HG03159 (cell line): ENCODE measurements around the gene AFAP1.

ENCODE experiments used
- ATAC-seq: cut with Tn5 transposase; IDR thresholded peaks from one replicate; pipeline ENCODE4 v1.9.1; 2021; ENCODE audit warnings: mild to moderate bottlenecking, moderate library complexity; ENCODE audit not compliant: unreplicated experiment

AFAP1 gene

DNA sequence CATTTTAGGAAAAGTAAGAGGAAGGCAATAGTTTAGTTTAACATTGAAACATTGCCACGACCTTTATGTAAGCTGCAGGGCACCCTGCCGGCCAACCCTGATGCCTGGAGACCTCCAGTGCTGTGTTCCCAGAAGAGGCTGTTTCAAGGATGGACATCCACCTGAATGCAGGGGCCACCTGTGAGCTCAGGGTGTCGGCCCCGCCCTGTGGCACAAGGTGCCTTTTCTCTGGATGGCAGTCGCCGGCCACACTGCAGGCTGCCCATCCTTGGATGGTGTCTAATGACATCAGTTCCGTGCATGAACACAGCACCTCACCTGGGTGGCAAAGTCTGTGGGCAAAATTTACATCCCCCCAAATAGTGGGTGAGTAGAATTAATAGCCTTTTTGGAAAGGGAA is 180.0 kb downstream of the AFAP1 start:
- ATAC-seq = no peak

GRCh38 chr4:7759216-7759615 is 180.4 kb downstream of the AFAP1 start:
- no peak for ATAC-seq

- ATAC-seq = no peak
Observed at GRCh38 chr4:7758476-7758875, 181.2 kb downstream of the AFAP1 start.

DNA sequence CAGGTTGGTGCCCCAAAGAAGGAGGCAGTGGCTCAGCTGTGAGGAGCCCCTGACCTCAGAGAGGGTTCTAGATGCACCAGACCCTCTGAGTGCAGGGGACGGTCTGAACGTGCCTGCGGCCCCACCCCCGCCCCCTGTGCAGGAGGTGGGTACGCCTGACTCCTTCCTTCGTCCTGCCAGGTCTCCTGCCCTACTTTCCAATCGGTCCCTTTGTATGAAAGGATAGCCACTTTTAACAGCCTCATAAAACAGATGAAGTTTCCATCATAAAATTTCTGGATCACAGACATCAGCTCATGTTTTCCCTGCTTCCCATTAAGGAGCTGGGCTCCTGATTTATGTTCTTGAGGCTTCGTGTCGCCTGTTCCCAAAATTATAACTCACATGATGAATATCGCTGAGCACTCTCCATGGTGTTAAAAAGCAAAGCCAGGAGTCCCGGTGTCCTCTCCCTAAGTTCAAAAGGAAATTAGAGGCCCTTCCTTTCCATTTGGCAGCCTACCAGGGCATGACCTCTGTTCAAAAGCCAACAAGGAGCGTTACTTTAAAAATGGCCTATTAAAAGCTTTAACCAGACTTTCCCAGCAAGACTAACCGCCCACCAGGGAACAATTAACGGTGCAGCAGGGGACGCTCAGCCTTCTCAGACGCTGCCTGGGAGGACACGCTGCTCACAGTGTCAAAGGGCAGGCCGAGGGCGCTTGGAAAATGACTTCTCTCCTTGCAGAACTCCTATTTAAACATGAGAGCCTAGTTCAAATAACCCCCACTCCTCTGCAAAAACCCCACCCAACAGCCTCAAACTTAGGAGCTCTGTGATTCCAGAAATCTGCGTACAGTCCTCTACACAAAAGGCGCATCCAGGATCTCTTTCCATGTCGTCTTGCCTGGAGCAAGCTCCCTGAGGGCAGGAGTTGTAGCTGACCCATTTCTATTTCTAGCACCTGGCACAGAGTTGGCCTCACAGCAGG is 181.9 kb downstream of the AFAP1 start:
- no peak for ATAC-seq

DNA sequence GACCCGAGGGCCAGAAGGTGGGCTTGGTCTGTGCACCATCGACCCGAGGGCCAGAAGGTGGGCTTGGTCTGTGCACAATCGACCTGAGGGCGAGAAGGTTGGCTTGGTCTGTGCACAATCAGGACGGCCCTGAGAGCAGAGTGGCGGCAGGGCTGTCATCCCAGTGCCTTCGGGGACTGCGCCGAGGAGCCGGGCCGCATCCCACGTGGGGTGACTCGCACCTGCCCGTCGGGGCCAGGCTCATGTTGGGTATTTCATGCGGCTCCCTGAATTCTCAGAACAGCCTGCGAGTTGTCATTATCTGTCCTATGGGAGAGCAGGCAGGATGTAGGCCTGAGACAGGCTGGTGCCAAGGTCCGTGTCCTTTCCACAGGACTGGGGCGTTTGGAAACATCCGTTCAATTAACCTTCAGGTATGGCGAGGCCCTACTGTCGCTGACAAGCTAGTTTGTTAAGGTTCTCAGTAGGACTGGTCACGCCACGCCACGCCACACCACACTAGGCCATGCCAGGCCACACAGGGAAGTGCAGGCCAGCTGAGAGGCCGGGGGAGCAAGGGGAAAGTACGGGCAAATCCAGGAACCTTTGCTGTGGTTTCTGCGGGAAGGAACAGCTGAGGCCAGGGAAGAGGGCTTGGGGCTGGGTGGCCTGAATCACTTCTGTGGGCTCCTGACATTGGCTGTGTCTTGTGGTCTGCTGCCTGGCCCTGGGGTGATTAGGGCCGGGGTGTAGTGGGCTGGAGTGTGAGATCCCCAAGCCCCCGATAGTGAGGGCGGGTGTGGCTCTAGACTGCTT is 182.9 kb downstream of the AFAP1 start:
- ATAC-seq = no peak

GRCh38 chr4:7756071-7756470 is 183.6 kb downstream of the AFAP1 start:
- ATAC-seq = no peak

DNA sequence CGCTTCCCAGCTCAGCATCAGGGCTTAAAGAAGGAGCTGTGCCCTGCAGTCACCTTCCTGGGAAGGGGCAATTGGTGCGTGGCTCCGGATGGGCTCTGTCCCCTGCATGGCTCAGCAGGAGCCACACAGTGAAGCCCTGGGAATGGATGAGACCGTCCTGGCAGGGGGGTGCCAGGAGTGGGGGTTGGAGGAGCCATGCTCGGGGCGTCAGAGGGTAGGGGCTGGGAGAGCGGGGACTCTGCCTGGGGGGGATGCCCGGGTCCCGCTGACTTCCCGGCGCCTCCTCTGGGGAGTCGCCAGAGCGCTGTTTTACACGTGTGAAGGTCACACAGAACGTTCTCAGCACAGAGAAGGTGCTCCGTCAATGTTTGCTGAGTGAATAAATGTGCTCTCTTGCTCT is 184.1 kb downstream of the AFAP1 start:
- no peak for ATAC-seq

DNA sequence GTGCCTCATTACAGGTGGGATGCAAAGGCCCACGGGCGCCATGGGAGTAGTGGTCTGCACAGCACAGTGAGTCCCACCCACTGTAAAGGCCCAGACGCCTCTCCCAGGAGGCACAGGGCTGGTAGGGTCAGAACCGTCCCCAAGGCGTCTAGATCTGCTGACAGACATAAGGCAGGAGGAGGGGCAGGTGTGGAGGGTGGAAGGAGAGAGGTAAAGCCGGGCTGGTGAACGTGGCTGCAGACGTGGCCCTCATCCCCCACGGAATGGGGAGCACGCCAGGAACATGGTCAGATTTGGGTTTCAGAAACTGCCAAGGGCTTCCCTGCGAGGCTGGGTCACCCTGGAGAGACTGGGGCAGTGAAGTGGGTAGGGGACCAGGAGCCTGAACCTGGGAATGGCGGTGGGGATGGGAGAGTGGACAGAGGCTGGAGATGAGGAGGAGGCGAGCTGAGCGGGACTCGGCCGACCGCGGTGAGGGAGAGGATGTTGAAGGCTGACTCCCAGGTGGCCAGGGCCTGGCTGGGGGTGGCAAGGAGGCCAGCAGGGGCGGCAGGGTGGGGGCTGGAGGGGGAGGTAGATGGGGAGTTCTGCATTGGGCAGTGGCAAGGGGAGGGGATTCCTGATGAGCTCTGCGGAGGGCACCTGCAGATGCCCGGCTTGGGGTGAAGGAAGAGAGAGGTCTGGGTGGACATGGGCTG is 184.9 kb downstream of the AFAP1 start:
- ATAC-seq = no peak

DNA sequence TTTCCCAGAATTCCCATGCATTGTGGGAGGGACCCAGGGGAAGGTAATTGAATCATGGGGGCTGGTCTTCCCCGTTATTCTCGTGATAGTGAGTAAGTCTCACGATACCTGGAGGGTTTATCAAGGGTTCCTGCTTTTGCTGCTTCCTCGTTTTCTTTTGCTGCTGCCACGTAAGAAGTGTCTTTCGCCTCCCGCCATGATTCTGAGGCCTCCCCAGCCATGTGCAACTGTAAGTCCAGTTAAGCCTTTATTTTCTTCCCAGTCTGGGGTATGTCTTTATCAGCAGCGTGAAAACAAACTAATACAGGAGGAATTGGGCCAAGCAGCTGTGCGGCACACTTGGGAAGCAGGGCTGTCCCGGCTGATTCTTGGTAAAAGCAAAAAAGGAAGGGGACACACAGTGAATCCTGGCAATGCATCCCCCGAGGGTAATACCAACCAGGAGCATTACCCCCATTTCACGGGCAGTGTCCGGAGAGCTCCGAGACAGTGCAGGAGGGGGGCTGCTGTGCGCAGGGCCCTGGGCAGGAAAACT is 185.7 kb downstream of the AFAP1 start:
- ATAC-seq = no peak

- no peak for ATAC-seq
Observed at GRCh38 chr4:7753271-7753670, 186.4 kb downstream of the AFAP1 start.

DNA sequence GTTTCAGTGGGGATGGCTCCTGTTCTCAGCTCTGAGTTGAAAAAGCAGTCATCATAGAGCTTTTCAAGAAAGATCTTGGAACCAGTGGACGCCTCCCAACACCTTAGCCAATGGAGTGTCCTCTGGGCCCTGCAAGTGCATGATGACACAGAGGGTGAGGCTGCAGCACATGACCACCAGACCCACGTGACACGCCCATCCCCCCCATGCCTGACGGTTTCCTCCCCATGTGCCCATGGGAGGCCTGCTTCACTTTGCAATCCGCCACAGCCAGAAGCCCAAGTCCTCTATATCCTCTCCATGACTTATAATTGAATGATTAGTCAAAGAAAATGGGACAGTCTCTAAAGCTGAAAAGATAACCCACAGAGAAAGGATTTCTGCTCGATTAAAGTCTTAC is 187.0 kb downstream of the AFAP1 start:
- no peak for ATAC-seq

GRCh38 chr4:7750972-7751371 is 188.7 kb downstream of the AFAP1 start:
- ATAC-seq = no peak

GRCh38 chr4:7750523-7750922 is 189.1 kb downstream of the AFAP1 start:
- ATAC-seq = no peak

DNA sequence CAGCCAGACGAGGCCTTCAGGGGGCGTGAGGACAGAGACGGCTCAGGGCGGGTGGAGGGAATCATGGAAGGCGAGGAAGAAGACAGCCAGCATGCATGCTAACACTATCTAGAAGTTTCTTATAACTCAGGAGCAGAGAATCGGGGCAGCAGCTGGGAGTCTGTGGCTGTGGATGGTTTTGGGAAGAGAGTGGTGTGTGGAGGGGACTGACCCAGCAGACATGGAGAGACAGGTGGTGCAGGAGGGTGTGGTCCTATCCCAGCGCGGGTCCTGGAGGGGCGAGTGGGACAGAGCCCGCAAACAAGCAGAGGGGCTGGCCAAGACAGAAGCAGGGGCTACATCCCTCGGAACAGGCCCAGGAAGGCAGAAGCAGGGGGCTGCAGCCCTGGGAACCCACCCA is 192.1 kb downstream of the AFAP1 start:
- ATAC-seq = no peak

DNA sequence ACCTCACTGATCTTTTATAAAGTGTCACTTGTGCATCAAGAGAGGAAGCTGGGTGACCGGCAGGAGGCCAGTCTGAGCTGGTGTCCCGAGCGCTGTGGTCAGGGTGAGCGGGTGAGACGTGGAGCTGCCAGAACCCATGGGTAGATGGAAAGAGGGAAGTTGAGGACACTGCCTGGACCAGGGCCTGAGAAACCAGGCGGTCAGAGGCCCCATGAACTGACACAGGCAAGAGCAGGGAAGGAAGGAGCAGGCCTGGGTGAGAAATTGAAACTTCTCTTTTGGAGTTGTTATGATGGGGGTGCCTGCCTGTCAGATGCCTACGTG is 192.6 kb downstream of the AFAP1 start:
- ATAC-seq = no peak

GRCh38 chr4:7746351-7747061 is 193.2 kb downstream of the AFAP1 start:
- no peak for ATAC-seq

GRCh38 chr4:7745301-7745885 is 194.3 kb downstream of the AFAP1 start:
- no peak for ATAC-seq

DNA sequence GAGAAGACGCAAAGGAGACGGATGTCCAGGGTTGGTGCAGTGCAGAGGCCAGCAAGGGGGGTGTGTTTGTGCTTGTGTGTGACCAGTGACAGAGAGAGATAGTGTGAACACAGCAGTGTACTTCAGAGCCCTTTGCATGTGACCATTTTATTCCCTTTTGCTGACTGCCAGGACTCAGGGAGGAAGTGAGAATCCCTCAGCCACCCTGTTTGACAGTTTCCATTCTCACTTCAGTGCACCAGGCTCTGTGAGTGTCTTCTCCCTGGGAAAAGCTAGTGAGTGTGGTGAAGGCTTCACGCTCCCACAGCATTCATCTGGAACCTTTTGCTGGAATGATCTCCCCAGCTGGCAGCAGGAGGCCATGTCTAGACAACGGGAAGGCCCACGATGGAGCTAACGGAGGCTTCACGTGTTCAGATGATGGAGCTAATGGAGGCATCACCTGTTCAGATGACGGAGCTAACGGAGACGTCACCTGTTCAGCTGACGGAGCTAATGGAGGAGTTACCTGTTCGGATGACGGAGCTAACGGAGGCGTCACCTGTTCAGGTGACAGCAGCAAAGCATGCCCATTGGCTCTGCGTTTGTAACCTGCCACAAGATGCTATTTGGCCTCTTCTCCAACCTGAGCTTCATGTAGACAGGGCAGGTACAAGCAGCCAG is 195.4 kb downstream of the AFAP1 start:
- ATAC-seq = no peak

GRCh38 chr4:7742807-7743280 is 196.8 kb downstream of the AFAP1 start:
- no peak for ATAC-seq
